NCI-H2081 treated with DMSO at 0.1 percent for 48 hours (cell line): ENCODE data around the gene LRRC8D.
"Not testable (repeated sequence)": the region's sequence is repeated elsewhere in the genome, so short reads cannot be mapped to it uniquely, and the experiment has no call there.

ENCODE experiments used
- DNase-seq: peaks from one replicate; lab custom pipeline; 2025; lab: John Stamatoyannopoulos, UW

LRRC8D gene

GRCh38 chr1:89962024-89962741, 141.4 kb downstream of the LRRC8D start:
- no peak for DNase-seq

- no peak for DNase-seq
Observed at GRCh38 chr1:89962742-89963075, 141.9 kb downstream of the LRRC8D start.

- DNase-seq, result no peak
Observed at GRCh38 chr1:89965193-89965768, 144.4 kb downstream of the LRRC8D start.

DNA sequence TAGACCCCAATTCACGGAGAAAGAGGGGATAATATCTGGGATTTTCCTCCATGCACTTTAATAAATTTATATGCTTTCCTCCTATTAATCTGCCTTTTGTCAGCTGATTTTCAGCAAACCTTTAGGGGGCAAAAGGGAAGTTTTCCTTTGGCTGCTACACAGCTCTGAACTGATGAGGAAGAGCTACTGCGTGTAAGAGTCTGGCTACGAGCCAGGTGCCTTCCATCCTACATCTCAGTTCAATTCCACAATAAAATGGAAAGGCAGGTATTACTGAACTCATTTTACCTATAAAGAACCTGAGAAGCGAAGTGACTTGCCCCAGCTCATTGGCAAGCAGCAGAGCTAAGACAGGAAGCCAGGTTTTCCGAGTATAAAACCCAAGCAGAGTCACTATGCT, 145.8 kb downstream of the LRRC8D start:
- DNase-seq, result no peak

DNA sequence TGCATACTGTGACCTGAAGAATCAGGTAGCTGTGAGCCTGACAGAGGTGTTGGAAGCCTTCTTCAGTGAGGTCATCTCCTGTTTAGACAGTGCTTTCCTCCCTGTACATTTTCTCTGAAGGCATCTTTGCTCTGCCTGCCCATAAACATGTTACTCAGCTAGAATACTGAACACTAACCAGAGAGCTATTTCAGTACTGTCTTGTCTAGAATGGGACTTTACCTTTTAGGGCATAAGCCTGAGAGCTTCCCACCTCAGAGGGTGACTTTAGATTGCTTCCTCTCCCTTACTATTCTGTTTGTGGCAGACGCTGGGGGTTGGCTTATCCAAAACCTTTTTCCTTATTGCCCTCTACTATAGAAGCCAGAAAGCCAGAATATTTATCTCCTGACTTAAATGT, 150.8 kb downstream of the LRRC8D start:
- DNase-seq, result no peak

- DNase-seq, result no peak
Observed at GRCh38 chr1:89972024-89972423, 151.2 kb downstream of the LRRC8D start.

- DNase-seq, result no peak
Observed at GRCh38 chr1:89973471-89974127, 152.8 kb downstream of the LRRC8D start.

DNA sequence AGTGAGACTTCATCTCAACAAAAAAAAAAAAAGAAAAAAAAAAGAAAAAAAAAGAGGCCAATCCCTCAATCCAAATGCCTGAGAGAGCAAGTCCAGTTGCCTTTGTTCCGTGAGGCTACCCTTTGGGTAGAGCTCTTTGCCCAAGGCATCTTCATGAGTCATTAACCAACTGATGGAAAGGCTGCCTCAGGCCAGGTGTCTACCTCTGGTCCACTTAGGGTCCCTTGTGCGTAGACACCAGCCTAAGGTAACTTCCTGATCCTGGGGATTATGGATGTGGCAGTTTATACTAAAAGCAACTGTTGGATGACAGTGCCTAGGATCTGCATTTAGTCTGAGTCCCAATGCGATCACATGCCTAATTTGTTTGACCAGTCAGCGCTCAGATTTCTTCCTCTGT, 153.4 kb downstream of the LRRC8D start:
- DNase-seq, result no peak

- no peak for DNase-seq
Observed at GRCh38 chr1:89974696-89975470, 154.1 kb downstream of the LRRC8D start.

- no peak for DNase-seq
Observed at GRCh38 chr1:89975540-89976125, 154.8 kb downstream of the LRRC8D start.

DNA sequence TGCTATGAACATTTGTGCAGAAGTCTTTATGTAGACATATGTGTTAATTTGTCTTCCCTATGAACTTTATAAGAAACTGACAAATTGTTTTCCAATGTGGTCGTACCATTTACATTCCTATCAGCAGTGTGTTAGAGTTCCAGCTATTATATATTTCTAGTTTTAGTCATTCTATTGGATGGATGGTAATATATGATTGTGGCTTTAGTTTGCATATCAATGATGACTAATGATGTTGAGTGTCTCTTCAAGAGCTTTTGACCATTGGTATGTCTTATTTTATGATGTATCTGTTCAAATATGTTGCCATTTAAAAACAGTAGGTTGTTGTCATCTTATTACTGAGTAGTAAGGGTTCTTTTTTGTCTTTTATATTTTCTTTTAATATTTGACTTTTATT, 157.9 kb downstream of the LRRC8D start:
- no peak for DNase-seq

DNA sequence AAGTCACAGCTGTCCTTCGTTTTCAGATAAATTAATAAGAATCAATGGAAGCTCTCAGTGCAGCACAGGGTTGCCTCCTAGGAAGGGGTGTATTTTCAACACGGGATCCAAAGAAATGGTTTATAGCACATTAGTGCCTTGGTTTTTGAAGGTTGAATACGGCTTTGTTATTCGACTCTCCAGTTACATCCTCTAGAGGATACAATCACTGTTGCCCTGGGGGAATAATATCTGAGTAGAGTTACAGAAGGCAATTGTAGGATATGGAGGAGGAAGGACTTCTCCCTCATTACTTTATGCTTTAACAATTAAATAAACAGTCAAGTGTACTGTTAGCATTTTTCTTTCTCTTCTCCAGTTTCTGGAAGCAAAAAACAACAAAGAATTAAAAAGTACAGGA, 159.8 kb downstream of the LRRC8D start:
- DNase-seq, result no peak

- DNase-seq, result not testable (repeated sequence)
Observed at GRCh38 chr1:89982846-89983245, 162.0 kb downstream of the LRRC8D start.

- DNase-seq, result not testable (repeated sequence)
Observed at GRCh38 chr1:89984564-89985116, 163.8 kb downstream of the LRRC8D start.

GRCh38 chr1:89986020-89986419, 165.2 kb downstream of the LRRC8D start:
- no peak for DNase-seq
